Ovary (tissue), 9 donors: ENCODE measurements around the gene PIWIL1. TPM values are rescaled to one million over a fixed set of nuclear protein-coding genes. Genes with fewer than 3 reads are reported as not detected.

ENCODE experiments used
- DNase-seq, 5 donors: peaks; one replicate each; pipeline ENCODE4 v3.0.0-alpha.2; 2019 to 2020
- H3K27ac ChIP-seq, 2 donors: fragments of 200-600 bp; one replicate each; pipeline versions ENCODE4 v1.5.1 to v1.8.0; 2019 to 2022
- H3K27me3 ChIP-seq: fragments of 200-600 bp; one replicate; pipeline ENCODE4 v1.8.0; 2022
- H3K36me3 ChIP-seq: fragments of 200-600 bp; sonication (generic); one replicate; pipeline ENCODE4 v1.5.1; 2019
- H3K4me1 ChIP-seq: one replicate; pipeline ENCODE4 v1.8.1; 2013; ENCODE audit warnings: mild to moderate bottlenecking, moderate library complexity; ENCODE audit not compliant: insufficient read depth
- H3K4me3 ChIP-seq: fragments of 200-600 bp; sonication (generic); one replicate; pipeline ENCODE4 v1.5.1; 2017
- H3K9me3 ChIP-seq, 2 donors: fragments of 200-600 bp in 1 of 2; sonication (generic) in 1 of 2; one replicate each; pipeline versions ENCODE4 v1.5.1 to v1.8.1; 2013 to 2019; ENCODE audit warnings: mild to moderate bottlenecking in 1 of 2, moderate library complexity in 1 of 2
- EP300 ChIP-seq: sonication (generic); formaldehyde crosslinking; IDR thresholded peaks from one replicate; pipeline ENCODE4 v1.6.1; 2017; ENCODE audit warnings: antibody characterized with exemption
- POLR2A ChIP-seq: fragments of 450-650 bp; IDR thresholded peaks from one replicate; pipeline ENCODE4 v1.6.1; 2017; ENCODE audit warnings: antibody characterized with exemption, mild to moderate bottlenecking, moderate library complexity
- WGBS, 3 donors: extraction: QIAGEN DNeasy Blood & Tissue Kit in 1 of 3; methylation state at CpG; one replicate each; pipeline versions ENCODE4 v1.1.5 to v1.1.7; 2013 to 2017; 5-methylcytosine and 5-hydroxymethylcytosine counted together
- intact Hi-C, 4 donors: fragments of 100-400 bp; cut with DNase I; formaldehyde crosslinking; loops; one replicate each; pipeline versions ENCODE4 v1.11.0 to v1.15.1; 2022 to 2023
- polyA plus RNA-seq, 2 donors: library from polyadenylated mRNA; stranded (reverse); fragments of 200-250 nt in 1 of 2; fragments of 350-450 nt in 1 of 2; fragmentation: Illumina TruSeq in 1 of 2; extraction: RNeasy Lipid Tissue Mini Kit (QIAGEN cat#74804) in 1 of 2; gene quantifications; one replicate each; pipeline ENCODE4 v1.2.3, GENCODE V29; 2013 to 2014
- total RNA-seq, 7 donors: library from RNA; depleted of rRNA in 2 of 7; stranded (reverse); fragments of >200 nt in 2 of 7; fragmentation: NEBNext Ultra II Directional in 3 of 7; extraction: Animal tissue kit (Norgen Biotek cat#: 25700) in 3 of 7; gene quantifications; one replicate each; pipeline versions ENCODE4 v1.1.0 to v1.2.4, GENCODE V29; 2016 to 2023
- TF ChIP-seq, protein P1 (sequence below), 3 donors: fragments of 450-650 bp in 2 of 3; fragments of 200-600 bp in 1 of 3; IDR thresholded peaks; one replicate each; pipeline versions ENCODE4 v1.5.1 to v1.8.0; 2016 to 2022; ENCODE audit warnings: antibody characterized with exemption in 3 of 3, mild to moderate bottlenecking in 1 of 3
- donor health status: DM: no; HTN: no; CAD: no; lungs with moderate emphysema.
- donor health status: DM: no; HTN: no; CAD: no.
- donor health status: Bipolar disorder and iron deficiency.
- donor health status: DM: yes; HTN: yes; CAD: no.
- donor health status: DM: no; HTN: no; CAD: no.
- donor health status: DM: yes; HTN: yes; CAD: no.

Gene PIWIL1
- total and polyA plus RNA-seq, 9 donors, result 0.12 to 1.3 (median 0.33) TPM; not detected in 5

DNA sequence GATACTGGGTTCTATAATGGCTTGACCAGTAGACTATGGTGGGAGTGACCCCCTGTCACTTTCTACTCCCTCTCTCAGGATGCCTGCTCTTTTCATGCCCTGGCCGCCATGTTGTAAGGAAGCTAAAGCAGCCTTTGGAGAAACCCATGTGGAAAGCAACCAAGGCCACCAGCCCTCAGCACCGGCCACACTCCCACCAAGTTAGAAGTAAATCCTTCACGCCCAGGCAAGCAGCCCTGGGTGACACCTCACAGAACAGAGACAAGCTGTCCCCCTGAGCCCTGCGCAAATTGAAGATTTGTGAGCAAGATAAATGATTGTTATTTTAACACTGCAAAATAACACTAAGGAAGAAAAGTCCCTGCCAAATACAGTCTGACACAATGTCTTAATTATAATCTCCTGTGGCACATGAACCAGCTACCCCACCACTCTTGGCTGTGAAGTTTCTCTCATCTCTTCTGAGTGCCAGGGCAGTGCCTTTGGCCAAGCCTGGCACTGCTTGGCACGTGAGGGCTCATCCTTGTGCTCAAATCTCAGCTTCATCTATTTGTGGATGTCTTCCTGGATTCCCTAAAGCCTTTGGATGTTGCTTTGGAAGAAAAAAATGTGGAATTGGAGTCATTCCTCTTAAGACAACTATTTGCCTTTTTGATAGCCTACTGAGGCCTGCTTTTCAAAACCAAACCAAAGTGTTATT lies 39.2 kb upstream of the PIWIL1 start:
- 79 to 90% (median 79%) methylated on average over 5 of the region's 5 CpGs for WGBS, 3 donors
- Histone ChIP-seq H3K27me3 (no peaks in the 10 kb centered on the region), H3K4me1 (no peaks in the 10 kb centered on the region), H3K9me3 (no peaks in the 10 kb centered on the region), H3K27ac (no peak overlapping the region), H3K4me3 (no peak overlapping the region), H3K36me3 (no peaks in the 10 kb centered on the region)
- no peak for DNase-seq
- intact Hi-C loops, result no loop called here
- TF ChIP-seq, protein P1, sequence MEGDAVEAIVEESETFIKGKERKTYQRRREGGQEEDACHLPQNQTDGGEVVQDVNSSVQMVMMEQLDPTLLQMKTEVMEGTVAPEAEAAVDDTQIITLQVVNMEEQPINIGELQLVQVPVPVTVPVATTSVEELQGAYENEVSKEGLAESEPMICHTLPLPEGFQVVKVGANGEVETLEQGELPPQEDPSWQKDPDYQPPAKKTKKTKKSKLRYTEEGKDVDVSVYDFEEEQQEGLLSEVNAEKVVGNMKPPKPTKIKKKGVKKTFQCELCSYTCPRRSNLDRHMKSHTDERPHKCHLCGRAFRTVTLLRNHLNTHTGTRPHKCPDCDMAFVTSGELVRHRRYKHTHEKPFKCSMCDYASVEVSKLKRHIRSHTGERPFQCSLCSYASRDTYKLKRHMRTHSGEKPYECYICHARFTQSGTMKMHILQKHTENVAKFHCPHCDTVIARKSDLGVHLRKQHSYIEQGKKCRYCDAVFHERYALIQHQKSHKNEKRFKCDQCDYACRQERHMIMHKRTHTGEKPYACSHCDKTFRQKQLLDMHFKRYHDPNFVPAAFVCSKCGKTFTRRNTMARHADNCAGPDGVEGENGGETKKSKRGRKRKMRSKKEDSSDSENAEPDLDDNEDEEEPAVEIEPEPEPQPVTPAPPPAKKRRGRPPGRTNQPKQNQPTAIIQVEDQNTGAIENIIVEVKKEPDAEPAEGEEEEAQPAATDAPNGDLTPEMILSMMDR (IDR thresholded peaks at IDR 0.05), result no peak
- TF ChIP-seq EP300 (no peak), POLR2A (no peak)

DNA sequence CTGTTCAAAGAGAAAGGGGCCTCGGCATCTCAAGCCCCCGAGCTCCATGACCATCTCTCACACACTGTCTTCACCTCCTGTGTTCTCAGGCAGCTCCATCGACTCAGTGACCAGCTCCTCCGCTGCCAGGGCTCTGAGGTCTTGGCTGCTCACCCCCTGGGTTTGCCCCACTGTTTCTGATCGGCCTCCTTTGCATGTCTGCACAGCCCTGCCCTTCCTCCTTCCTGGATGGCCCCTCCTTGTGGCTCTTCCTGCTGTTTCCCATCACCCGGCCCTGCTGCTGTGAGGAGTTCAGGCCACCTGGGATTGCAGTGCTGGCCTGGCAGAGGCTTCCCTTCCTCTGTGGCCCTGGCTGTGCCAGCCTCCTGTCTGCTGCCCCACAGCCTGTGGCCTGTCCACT lies 38.1 kb upstream of the PIWIL1 start:
- Histone ChIP-seq H3K27me3 (no peaks in the 10 kb centered on the region), H3K4me1 (no peaks in the 10 kb centered on the region), H3K27ac (no peak overlapping the region), H3K36me3 (no peaks in the 10 kb centered on the region), H3K4me3 (no peak overlapping the region), H3K9me3 (no peaks in the 10 kb centered on the region)
- no peak for DNase-seq
- intact Hi-C loops, result no loop called here
- WGBS, 3 donors, result 61 to 62% (median 62%) methylated on average over 6 of the region's 6 CpGs
- TF ChIP-seq POLR2A, result no peak
- TF ChIP-seq, protein P1 (IDR thresholded peaks at IDR 0.05), result no peak
- no peak for TF ChIP-seq EP300

DNA sequence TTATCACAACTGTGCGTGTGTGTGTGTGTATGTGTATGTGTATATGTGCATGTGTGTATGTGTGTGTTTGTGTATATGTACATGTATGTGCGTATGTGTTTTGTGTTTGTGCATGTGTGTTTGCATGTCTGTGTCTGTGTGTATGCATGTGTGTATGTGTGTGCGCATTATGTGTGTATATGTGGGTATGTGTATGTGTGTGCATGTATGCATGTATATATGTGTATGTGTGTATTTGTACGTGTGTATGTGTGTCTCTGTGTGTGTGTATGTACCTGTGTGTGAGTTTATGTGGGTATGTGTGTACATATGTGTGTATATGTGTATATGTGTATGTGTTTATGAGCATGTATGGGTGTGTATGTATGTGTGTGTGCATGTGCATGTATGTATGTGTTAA lies 37.6 kb upstream of the PIWIL1 start:
- H3K27me3 ChIP-seq, result no peaks in the 10 kb centered on the region
- intact Hi-C loops, result no loop called here
- H3K4me3 ChIP-seq, result no peak overlapping the region
- WGBS, 3 donors, result 79 to 85% (median 81%) methylated on average over 4 of the region's 4 CpGs
- no peaks in the 10 kb centered on the region for H3K4me1 ChIP-seq
- no peak for TF ChIP-seq POLR2A
- TF ChIP-seq EP300, result no peak
- TF ChIP-seq, protein P1 (IDR thresholded peaks at IDR 0.05), result no peak
- no peaks in the 10 kb centered on the region for H3K36me3 ChIP-seq
- H3K27ac ChIP-seq, result no peak overlapping the region
- DNase-seq, result no peak
- H3K9me3 ChIP-seq, result no peaks in the 10 kb centered on the region

DNA sequence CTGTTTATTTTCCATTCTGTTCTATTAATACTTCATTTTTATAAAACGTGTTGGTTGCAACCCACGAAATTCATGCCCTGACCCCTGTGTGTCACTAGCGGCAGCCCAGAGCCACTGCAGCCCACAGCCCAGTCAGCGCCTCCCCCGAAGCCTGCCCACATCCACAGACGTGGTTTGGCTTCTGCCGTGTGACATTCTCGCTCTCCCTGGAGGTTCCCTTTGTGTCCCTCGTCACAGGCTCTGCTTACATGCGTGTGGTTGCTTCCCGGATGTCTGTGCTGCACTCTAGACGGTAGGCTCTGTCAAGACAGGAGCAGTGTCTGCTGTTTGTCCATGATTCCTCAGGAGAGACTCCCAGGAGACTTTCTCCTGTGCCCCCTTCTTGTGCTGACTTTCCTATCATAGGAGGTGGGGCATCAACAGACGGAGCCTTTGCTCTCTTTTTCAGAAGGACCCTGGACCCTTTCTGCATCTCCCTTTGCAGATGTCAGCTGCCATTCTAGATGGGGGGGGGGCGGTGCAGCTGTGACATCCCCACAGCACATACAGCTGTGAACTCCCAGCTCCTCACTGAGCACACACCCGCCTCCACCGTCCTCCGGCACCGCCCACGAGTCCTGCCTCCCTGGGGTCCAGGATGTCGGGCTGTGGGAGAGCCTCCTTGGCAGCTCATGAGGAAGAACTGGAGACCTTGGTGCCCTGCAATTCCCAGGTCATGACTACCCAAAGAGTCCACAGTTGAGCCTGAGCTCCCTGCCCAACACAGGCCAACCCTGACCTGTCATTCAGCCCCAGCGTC lies 36.8 kb upstream of the PIWIL1 start:
- no peak overlapping the region for H3K4me3 ChIP-seq
- H3K36me3 ChIP-seq, result no peaks in the 10 kb centered on the region
- TF ChIP-seq EP300 (no peak), POLR2A (no peak)
- TF ChIP-seq, protein P1 (IDR thresholded peaks at IDR 0.05), result no peak
- H3K27me3 ChIP-seq, result no peaks in the 10 kb centered on the region
- intact Hi-C loops, result no loop called here
- 23 to 36% (median 27%) methylated on average over 21 of the region's 21 CpGs for WGBS, 3 donors
- no peaks in the 10 kb centered on the region for H3K4me1 ChIP-seq
- H3K9me3 ChIP-seq, result no peaks in the 10 kb centered on the region
- no peak overlapping the region for H3K27ac ChIP-seq
- no peak for DNase-seq
